ENCODE results near the gene CDK1.

- TF ChIP-seq SP1 (CRISPR knock-in tag; conservative IDR thresholded peaks at IDR 0.05): no peak
- no peak for TF ChIP-seq CTCF (IDR thresholded peaks at IDR 0.05)
- TF ChIP-seq MAX (CRISPR knock-in tag; IDR thresholded peaks at IDR 0.05): no peak
- TF ChIP-seq FOXJ3 (CRISPR knock-in tag; IDR thresholded peaks at IDR 0.05; ENCODE audit: borderline replicate concordance): no peak
- no peak for TF ChIP-seq MLX (CRISPR knock-in tag; IDR thresholded peaks at IDR 0.05)
- no peak for TF ChIP-seq ARID4B (CRISPR knock-in tag; IDR thresholded peaks at IDR 0.05; ENCODE audit: borderline replicate concordance)
- TF ChIP-seq USF1 (CRISPR knock-in tag; IDR thresholded peaks at IDR 0.05): no peak
- no peak for TF ChIP-seq CBFB (CRISPR knock-in tag; IDR thresholded peaks at IDR 0.05; ENCODE audit: low read depth)
Measured at GRCh38 chr10:60757420-60757895, 20.8 kb upstream of the CDK1 start.

All from WTC11 (cell line).